Measurements from ENCODE around the gene OSBPL2.

OSBPL2 gene

DNA sequence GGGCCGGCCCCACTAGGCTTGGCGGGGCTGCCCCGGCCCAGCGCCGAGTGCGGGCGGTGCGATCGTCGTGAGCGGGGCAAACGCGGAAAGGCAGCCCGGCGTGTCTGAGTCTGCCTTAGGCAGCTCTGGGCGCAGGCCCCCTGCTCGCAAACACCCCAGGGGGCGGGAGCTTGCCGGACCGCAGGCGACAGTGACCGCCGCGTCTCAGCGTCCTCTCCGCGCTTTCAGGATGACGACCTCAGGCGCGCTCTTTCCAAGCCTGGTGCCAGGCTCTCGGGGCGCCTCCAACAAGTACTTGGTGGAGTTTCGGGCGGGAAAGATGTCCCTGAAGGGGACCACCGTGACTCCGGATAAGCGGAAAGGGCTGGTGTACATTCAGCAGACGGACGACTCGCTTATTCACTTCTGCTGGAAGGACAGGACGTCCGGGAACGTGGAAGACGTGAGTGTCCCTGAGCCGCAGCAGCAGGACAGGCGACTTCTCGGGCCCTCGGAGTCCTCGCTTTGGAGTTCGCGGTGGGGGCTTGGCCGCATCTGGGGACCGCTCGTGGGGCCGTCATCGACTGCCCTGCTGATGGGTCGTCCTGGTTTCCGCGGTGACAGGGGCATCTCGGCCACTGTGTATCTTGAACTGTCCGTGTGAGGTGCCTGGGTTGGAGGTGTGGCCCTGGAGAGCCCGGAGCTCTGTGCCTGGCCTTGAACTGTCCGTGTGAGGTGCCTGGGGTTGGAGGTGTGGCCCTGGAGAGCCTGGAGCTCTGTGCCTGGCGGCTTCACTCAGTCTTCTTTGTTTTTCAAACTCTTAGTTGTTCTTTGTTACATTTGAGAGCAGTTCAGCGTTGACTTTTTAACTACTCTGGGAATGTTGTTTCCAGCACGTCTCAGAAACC is 65.3 kb downstream of the OSBPL2 start:
- no peak for DNase-seq

DNA sequence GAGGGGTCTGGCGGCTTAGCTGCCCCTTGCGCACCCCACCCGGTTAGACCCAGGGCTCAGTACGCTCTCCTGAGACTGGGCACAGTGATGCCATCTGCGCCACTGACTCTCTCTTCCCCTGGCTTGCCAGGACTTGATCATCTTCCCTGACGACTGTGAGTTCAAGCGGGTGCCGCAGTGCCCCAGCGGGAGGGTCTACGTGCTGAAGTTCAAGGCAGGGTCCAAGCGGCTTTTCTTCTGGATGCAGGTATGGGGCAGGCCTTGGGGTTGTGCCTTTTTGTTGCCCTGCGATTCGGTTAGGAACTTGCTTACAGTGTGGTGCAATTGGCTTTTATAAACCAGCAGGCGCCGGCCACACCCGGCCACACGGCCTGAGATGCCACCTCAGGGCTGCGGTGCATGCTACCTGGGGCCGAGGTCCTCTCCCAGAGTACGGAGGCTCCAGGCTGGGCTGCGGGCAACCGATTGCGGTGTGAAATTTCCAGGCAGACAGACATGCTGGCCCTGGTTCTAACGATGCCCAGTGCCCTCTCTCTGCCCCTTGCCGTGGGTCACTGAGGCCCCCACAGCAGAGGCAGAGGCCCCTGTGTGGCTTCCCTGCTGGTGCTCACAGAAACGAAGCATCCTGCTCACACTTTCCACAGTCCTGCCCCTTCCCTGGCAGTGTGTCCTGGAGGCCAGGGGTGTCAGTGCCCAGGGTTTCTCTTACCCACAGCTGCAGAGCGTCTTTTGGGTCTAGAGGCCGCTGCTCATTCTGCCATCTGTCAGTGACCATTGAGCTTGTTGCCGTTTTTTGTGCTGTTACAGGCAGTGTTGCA is 66.2 kb downstream of the OSBPL2 start:
- DNase-seq, result no peak

DNA sequence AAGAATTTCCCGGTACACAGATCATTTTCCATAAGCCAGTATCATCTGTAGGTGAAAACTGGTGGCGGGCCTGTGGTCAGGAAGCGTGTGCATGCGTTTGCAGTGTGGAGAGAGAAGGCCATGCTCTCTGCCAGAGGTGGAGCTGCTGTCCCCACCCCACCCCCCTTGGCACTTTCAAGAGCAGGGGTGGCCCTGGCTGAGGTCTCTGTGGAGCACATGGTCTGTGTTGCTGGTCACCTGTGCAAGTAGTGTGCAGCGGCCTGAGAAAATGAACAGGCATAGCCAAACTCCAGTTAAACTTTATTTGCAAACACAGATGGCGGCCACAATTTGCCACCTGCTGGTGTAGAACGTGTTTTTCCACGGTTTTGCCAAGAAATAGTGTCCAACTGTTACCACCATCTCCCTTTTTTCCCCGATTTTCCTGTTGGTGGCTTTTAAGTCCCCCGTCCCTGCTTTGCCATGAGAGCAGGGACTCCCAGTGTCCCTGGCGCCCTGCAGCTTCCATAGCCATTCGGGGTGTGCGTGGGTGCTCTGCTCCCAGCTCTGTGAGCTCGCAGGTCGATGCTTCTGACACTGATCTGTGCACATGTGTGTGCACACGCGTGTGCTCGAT is 66.9 kb downstream of the OSBPL2 start:
- no peak for DNase-seq

DNA sequence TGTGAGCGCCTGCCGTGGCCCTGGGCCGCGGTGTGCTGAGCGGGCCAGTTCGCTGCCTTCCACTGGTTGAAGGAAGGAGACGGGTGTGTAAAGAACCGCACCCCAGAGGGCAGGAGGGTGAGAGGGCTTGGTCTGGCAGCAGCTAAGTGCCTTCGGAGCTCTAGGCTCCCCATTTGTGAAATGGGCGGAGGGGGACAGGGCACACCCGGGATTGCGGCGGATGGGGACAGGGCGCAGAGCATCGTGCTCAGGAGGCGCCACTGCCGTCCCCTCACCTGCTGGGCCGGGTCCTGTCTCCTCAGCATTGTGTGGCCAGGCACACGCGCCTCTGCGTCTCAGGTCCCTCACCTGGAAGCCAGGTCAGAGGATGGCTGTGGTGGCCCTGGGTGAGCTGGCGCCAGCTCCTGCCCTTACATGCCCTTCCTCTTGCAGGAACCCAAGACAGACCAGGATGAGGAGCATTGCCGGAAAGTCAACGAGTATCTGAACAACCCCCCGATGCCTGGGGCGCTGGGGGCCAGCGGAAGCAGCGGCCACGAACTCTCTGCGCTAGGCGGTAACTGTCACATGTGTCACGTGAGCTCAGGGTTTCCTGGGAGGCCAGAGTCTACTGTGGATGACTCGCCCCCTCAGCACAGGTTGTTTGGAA is 67.6 kb downstream of the OSBPL2 start:
- DNase-seq, result no peak

DNA sequence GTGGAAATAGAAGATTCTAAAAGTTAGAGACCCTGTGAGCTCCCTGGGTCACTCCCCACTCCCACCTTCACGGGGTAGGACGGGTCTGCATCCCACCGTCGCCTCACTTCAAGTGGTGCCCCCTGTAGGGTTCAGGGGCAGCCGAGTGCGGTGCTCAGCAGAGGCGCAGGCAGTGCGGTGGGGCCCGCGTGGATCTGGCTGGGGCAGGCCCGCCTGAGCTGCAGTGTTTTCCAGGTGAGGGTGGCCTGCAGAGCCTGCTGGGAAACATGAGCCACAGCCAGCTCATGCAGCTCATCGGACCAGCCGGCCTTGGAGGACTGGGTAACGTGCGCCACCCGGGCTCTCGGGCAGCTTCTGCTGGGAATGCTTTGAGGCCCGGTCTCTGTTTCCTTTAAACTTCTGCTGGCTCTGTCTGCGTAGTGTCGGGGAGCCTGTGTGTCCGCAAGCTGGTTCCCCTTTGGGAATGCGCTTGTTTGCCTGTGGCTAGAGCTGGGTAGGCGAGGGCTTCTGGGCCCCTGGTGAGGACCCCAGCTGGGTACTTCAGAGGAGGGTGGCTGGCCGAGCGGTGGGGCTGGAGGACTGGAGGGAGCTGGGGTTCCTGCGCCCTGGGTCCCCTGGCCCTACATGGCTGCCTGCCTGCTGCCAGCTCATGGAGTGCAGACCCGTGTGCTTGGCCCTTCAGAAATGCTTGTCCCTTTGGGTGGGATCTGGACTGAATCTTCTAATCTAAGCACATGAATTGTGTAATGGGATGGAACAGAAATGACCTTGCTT is 68.3 kb downstream of the OSBPL2 start:
- DNase-seq, result no peak

DNA sequence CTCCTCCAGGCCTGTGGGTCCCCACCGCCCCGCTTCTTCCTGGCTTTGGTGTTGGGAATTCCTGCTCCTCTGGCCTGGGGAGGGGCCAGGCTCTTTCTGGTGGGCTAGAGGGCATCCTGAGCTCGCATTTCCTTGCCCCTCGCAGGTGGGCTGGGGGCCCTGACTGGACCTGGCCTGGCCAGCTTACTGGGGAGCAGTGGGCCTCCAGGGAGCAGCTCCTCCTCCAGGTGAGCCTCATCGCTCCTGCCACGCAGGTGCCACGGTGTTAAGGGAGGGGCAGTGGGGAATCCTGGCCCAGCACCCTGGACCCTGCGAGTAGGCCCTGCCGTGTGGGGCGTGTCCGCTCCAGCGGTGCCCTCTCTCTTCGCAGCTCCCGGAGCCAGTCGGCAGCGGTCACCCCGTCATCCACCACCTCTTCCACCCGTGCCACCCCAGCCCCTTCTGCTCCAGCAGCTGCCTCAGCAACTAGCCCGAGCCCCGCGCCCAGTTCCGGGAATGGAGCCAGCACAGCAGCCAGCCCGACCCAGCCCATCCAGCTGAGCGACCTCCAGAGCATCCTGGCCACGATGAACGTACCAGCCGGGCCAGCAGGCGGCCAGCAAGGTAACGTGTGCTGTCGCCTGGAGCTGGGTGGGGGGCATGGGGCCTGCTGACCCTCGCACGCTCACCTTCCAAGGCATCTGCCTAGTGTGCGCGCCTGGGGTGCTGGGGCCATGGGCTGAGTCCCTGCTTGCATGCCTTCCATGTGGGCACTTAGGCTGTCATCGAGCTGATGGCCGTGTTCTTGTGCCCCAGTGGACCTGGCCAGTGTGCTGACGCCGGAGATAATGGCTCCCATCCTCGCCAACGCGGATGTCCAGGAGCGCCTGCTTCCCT is 69.1 kb downstream of the OSBPL2 start:
- DNase-seq, result no peak

DNA sequence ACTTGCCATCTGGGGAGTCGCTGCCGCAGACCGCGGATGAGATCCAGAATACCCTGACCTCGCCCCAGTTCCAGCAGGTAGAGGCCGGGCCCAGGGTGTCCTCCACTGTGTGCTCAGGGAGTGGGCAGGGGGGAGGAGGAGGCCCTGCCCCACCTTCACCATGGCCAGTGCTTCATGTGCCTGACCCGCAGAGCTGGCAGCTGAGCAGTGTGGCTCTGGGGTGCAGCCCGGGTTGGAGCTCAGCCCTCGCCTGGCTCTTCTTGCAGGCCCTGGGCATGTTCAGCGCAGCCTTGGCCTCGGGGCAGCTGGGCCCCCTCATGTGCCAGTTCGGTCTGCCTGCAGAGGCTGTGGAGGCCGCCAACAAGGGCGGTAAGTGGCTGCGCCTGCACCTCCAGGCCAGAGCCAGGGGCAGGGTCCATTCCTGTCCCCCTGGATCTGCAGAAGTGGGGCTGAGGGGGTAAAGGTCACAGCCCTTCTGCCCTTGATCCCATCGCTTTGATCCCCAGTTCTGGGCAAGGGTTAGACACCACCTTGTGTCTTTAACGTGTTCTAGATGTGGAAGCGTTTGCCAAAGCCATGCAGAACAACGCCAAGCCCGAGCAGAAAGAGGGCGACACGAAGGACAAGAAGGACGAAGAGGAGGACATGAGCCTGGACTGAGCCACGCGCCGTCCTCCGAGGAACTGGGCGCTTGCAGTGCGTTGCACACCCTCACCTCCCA is 69.9 kb downstream of the OSBPL2 start:
- no peak for DNase-seq

DNA sequence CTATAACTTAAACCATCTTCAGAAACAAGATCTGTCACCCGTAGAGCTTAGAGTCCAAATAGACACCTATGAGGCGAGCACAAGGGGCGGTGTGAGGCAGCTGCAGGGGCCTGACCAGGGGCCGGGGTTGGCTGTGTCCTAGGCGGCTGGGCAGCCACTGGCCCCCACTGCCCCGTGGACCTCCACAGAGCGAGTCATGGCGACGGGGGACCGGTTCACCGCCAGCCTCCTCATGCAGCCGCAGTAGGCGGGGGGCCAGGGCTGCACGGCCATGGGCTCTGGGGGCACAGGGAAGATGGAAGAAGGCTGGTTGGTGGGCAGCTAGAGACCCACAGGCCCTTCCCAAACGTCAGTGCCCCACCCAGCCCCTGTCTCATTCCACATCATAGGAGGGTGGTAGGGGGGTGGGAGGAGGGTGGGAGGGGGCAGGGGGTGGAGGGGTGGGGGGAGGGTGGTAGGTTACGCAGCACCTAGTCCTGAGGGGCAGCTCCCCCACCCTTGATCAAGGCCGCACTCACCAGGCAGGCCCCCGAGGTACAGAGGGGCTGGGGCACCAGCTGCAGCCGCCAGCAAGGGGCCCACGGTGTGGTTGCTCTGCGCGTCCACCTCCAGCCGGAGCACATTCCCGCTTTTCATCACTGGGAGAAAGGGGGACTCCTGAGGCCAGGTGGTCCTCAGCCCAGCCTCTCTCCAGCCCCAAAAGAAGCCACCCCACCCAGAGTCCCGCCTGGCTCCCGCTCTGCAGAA is 71.0 kb downstream of the OSBPL2 start:
- no peak for DNase-seq

DNA sequence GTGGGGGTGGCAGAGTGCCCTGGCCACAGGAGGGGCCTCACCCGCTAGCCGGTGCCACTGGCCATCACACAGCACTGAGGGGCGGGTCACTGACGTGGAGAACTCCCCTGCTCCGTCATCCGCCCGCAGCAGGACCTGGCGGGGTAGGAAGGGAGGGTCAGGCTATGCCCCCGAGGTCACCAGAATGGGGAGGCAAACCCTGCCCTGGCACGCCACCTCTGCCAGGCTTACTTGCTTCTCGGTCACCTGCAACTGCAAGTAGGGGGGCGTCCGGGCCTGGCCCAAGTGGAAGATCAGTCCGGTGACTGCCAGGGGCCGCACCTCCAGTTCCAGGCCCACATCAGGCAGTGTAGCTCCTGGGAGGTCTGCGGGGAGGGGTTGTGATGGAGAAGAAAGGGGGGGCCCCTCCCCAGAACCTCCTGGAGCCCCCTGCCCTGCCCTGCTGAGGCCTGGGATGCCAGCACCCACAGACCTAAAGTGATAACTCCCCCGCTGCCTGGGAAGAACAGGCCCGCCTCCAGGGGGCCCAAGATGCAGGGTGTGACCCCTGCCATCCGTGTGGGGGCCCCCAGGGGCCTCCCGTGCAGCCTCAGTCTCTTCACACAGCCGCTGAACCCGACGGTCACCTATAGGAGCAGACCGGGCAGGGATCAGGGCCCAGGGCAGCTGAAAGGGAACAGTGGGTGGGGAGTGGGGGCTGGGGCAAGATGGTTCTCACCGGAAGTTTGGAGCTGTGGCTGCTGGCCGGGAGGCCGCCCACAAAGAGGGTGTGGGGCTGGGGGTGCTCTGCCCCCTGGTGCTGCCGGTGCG is 71.8 kb downstream of the OSBPL2 start:
- DNase-seq, result no peak

DNA sequence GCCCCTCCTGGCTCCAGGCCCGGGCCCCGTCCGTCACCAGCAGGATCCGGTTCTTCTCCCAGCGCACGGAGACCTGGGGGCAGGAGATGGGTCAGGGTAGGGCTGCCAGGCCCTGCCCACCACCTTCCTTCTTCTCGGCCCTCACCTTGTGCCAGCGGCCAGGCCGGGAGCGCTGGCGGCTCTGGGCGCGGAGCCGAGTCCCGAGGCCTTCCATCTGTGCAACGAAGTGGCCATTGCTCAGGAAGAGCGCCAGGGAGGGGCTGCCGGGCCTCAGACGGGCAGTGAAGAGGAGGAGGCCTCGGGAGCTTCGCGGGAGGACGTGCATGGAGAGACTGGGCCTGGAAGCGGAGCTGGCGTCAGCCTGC is 72.4 kb downstream of the OSBPL2 start:
- DNase-seq, result no peak

DNA sequence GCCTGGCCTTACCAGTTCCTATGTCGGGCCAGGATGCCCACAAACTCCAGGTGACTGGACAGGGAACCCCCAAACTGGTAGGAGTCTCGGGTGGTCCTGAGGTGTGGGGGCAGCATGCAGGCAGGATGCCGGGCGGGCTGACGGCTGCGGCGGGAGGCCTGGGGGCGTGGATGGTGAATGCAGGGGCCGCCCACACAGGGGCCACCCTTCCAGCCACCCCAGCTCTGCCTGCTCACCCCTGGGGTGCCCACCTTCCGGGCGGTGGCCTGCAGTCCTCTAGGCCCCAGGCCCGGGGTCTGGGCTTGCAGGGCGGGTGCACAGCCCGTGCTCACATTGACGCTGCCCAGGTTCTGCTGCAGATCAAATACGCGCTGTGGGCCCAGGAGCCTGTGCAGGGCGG is 72.8 kb downstream of the OSBPL2 start:
- no peak for DNase-seq

DNA sequence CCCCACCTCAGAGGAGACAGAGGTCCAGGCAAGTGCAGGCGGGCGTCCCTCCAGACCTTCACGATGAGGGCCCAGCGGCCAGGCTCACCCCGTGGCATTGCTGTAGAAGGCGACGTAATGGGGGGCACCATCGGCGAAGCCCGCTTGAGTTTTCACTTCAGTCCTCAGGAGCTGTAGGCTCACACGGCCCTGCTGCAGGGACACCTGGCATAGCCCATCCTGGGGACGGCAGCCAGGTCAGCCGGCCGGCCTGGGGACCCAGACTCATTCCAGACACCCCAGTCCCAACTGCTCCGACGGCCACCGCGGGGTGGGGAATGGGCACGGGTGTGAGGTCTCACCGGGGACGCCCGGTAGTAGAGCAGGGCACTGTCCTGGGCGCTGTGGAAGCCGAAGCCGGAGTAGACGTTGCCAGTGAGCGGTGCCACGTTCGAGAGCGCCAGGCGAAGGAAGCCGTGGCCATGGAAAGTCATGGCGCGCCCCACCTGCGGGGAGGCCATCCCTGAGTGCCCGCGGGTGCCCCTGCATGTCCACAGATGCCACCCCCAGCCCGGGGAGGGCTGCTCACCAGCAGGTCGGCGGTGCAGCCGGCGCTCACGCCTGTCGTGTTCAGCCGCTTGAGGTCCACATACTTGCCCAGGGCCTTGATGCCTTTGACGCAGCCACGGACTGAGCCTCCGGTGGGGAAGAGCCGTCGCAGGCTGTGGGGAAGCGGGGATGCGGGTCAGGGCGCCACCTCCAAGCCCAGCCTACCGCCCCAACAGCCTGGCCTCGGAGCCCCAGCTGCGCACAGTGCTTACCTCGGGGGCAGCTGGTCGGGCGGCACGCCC is 73.7 kb downstream of the OSBPL2 start:
- DNase-seq, result no peak

DNA sequence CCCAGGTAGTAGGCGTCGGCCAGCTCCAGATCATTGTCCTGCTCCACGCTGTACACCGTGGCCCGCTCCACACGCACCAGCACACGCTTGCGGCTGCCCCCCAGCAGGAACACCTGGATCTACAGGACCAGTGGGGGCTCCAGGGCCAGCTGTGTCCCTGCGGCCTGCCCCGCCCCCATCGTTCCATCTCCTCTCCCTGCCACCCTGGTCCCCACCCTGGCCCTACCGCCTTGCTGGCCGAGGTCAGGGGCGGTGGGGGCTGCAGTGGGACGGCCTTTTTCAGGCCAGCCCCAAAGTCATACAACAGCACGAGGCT is 74.3 kb downstream of the OSBPL2 start:
- no peak for DNase-seq

DNA sequence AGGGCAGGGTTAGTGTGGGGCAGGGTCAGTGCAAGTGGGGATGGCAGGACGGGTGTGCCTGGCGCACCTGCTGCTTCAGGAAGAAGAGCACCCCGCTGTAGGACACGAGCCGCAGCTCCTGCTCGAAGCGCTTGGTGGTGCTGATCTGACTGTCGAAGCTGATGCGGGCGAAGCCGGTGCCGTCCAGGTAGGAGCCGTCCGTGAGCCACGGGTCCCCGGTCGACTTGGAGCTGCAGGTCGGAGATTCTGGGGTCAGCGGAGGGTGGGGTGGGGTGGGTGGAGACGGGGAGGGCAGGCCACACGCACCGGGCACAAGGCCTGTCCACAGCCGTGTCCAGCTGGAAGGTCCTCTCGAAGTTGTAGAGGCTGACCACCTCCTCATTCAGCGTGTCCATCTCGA is 74.7 kb downstream of the OSBPL2 start:
- no peak for DNase-seq

DNA sequence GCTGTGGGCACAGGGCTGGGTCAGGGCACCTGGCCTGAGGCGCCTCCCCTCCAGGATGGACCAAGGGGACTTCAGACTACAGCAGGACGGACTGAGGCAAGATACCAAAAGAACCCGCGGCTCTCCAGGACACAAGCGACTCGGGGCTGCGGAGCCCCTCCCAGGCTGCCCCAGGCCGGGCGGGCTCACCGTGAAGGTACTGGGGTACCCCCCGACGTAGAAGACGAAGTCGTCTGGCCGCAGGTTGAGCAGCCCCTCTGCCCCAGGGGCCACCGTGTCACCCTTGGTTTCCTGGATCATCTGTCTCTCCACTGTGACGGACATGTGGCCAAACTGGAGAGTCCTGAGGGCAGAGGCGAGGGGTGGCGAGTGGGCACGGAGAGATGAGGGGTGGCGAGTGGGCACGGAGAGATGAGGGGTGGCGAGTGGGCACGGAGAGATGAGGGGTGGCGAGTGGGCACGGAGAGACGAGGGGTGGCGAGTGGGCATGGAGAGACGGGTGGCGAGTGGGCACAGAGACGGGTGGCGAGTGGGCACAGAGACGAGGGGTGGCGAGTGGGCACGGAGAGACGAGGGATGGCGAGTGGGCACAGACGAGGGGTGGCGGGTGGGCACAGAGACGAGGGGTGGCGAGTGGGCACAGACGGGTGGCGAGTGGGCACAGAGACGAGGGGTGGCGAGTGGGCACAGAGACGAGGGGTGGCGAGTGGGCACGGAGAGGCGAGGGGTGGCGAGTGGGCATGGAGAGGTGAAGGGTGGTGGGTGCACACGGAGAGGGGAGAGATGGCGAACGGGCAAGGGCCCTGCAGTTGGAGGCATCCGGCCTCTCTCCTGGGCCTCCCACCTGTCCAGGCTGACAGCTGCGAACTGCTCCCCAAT is 75.4 kb downstream of the OSBPL2 start:
- DNase-seq, result no peak

DNA sequence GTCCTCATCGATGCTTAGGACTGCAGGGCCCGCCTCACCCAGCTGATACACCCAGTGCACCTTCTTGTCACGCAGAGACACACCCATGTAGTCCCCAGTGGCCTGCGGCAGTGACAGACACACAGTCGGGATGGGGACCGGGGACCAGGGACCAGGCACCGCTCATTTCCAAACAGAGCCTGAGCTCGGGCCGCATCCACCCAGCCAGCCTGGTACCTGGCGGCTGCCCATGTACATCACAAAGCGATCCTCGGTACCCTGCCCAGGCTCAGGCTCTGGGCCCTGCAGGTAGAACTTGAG is 76.0 kb downstream of the OSBPL2 start:
- no peak for DNase-seq

DNA sequence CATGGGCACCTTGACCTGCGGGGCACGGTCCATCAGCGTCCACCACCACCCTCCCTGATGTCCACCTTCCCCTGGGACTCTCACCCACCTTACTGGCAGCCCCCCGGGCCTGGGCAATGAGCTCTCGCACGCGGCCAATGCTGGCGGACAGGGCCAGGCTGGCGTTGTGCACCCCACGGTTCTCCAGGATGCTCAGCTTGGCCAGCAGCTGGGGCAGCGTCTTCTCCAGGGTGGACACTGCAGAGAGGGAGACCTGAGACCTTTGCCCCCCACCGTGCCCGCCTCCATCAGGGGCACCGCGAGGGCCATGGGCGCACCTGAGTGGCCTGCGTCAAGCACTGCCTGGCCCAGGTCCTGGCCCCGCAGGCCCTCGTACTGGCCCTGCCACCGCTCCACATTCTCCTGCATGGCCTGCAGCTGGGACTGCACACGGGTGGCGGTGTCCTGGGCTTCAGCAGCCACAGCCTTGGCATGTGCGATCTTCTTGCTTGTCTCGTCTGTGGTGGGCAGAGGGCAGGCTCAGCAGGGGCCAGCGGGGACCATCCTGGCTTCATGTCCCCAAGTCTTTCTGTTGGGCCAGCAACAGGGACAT is 76.5 kb downstream of the OSBPL2 start:
- DNase-seq, result no peak
